ENCODE results near the gene MFAP2. TPM values are rescaled to one million over a fixed set of nuclear protein-coding genes. Genes with fewer than 3 reads are reported as not detected.

Gene MFAP2
- total RNA-seq, 4 donors from 2014 or later, result 5.4 to 21.7 (median 10.2) TPM

- Histone ChIP-seq H3K27me3 (peaks cover 0 to 3% (median 0%) of the 10 kb centered on the region in 4 donors), H3K4me1 (peaks cover 8 to 12% (median 11%) of the 10 kb centered on the region in 4 donors), H3K36me3 (peaks cover 30 to 63% (median 57%) of the 10 kb centered on the region in 4 donors), H3K27ac (replicated peaks in 1 of 4) (no peak overlapping the region), H3K4me3 (no peak overlapping the region), H3K9me3 (no peaks in the 10 kb centered on the region)
- 100% methylated on average over 1 of the region's 23 CpGs for WGBS
- DNase-seq (ENCODE audit: extremely low spot score), result no peak
- intact Hi-C loops (cut with DNase I), result no loop called here
- TF ChIP-seq CTCF (IDR thresholded peaks at IDR 0.05) (no peak), POLR2A (IDR thresholded peaks at IDR 0.05; ENCODE audit: low read depth) (no peak), EP300 (IDR thresholded peaks at IDR 0.05) (no peak)
These were observed 6.1 kb upstream of the MFAP2 start for GRCh38 chr1:16986560-16986959.

GRCh38 chr1:16986113-16986512, 5.7 kb upstream of the MFAP2 start:
- H3K4me3 ChIP-seq, result no peak overlapping the region
- peaks cover 30 to 58% (median 53%) of the 10 kb centered on the region in 4 donors for H3K36me3 ChIP-seq
- TF ChIP-seq EP300 (IDR thresholded peaks at IDR 0.05) (no peak), CTCF (IDR thresholded peaks at IDR 0.05) (no peak), POLR2AphosphoS5 (IDR thresholded peaks at IDR 0.05) (no peak), POLR2A (IDR thresholded peaks at IDR 0.05; ENCODE audit: low read depth) (no peak)
- 97% methylated on average over 15 of the region's 19 CpGs for WGBS
- no peaks in the 10 kb centered on the region for H3K9me3 ChIP-seq
- no peak overlapping the region for H3K27ac ChIP-seq (replicated peaks in 1 of 4)
- DNase-seq (ENCODE audit: extremely low spot score), result no peak
- intact Hi-C loops (cut with DNase I), result no loop called here
- peaks cover 8 to 13% (median 11%) of the 10 kb centered on the region in 4 donors for H3K4me1 ChIP-seq
- H3K27me3 ChIP-seq, result peaks cover 0 to 5% (median 0%) of the 10 kb centered on the region in 4 donors

- TF ChIP-seq POLR2A (IDR thresholded peaks at IDR 0.05; ENCODE audit: low read depth) (no peak), POLR2AphosphoS5 (IDR thresholded peaks at IDR 0.05) (no peak), EP300 (IDR thresholded peaks at IDR 0.05) (no peak), CTCF (IDR thresholded peaks at IDR 0.05) (no peak)
- peak; percentile 93 for DNase-seq (ENCODE audit: extremely low spot score)
- Histone ChIP-seq H3K27me3 (peaks cover 0 to 19% (median 6%) of the 10 kb centered on the region in 4 donors), H3K27ac (replicated peaks in 1 of 4) (peak overlapping the region in 2 of 4 donors; percentile 22 to 65), H3K4me1 (peaks cover 14 to 27% (median 25%) of the 10 kb centered on the region in 4 donors), H3K36me3 (peaks cover 20 to 44% (median 40%) of the 10 kb centered on the region in 4 donors), H3K4me3 (no peak overlapping the region), H3K9me3 (no peaks in the 10 kb centered on the region)
- intact Hi-C loops (cut with DNase I), result no loop called here
- 16% methylated on average over 7 of the region's 7 CpGs for WGBS
These were observed 4.3 kb upstream of the MFAP2 start for GRCh38 chr1:16984717-16985116.

- Histone ChIP-seq H3K36me3 (peaks cover 16 to 33% (median 30%) of the 10 kb centered on the region in 4 donors), H3K4me1 (peaks cover 22 to 37% (median 35%) of the 10 kb centered on the region in 4 donors), H3K27ac (replicated peaks in 1 of 4) (no peak overlapping the region), H3K27me3 (peaks cover 0 to 27% (median 6%) of the 10 kb centered on the region in 4 donors), H3K9me3 (no peaks in the 10 kb centered on the region), H3K4me3 (no peak overlapping the region)
- DNase-seq (ENCODE audit: extremely low spot score), result no peak
- TF ChIP-seq POLR2AphosphoS5 (IDR thresholded peaks at IDR 0.05) (no peak), EP300 (IDR thresholded peaks at IDR 0.05) (no peak)
- intact Hi-C loops (cut with DNase I), result no loop called here
- 100% methylated on average over 3 of the region's 4 CpGs for WGBS
These were observed 3.2 kb upstream of the MFAP2 start for GRCh38 chr1:16983649-16984048.

- 76% methylated on average over 11 of the region's 11 CpGs for WGBS
- peaks cover 22 to 45% (median 41%) of the 10 kb centered on the region in 4 donors for H3K4me1 ChIP-seq
These were observed 2.5 kb upstream of the MFAP2 start for GRCh38 chr1:16982902-16983301.

More at GRCh38 chr1:16982902-16983301, 2.5 kb upstream of the MFAP2 start:
- no peak for TF ChIP-seq CTCF (IDR thresholded peaks at IDR 0.05)
- no peak for TF ChIP-seq POLR2AphosphoS5 (IDR thresholded peaks at IDR 0.05)
- no peak for TF ChIP-seq EP300 (IDR thresholded peaks at IDR 0.05)
- TF ChIP-seq POLR2A (IDR thresholded peaks at IDR 0.05; ENCODE audit: low read depth), result no peak
- Histone ChIP-seq H3K27ac (replicated peaks in 1 of 4) (no peak overlapping the region), H3K4me3 (no peak overlapping the region), H3K27me3 (peaks cover 0 to 27% (median 6%) of the 10 kb centered on the region in 4 donors), H3K36me3 (peaks cover 13 to 26% (median 24%) of the 10 kb centered on the region in 4 donors), H3K9me3 (no peaks in the 10 kb centered on the region)
- no peak for DNase-seq (ENCODE audit: extremely low spot score)
- intact Hi-C loops (cut with DNase I), result no loop called here
